LoVo (cell line): ENCODE data around the gene B3GNT4.
A peak's percentile ranks its signal among the peaks of the same experiment; 100 is the strongest.
"Not testable (repeated sequence)": the region's sequence is repeated elsewhere in the genome, so short reads cannot be mapped to it uniquely, and the experiment has no call there.

ENCODE experiments used
- DNase-seq: peaks from one replicate; pipeline ENCODE4 v3.0.0-alpha.2; 2016; ENCODE audit warnings: low spot score

B3GNT4 gene

DNA sequence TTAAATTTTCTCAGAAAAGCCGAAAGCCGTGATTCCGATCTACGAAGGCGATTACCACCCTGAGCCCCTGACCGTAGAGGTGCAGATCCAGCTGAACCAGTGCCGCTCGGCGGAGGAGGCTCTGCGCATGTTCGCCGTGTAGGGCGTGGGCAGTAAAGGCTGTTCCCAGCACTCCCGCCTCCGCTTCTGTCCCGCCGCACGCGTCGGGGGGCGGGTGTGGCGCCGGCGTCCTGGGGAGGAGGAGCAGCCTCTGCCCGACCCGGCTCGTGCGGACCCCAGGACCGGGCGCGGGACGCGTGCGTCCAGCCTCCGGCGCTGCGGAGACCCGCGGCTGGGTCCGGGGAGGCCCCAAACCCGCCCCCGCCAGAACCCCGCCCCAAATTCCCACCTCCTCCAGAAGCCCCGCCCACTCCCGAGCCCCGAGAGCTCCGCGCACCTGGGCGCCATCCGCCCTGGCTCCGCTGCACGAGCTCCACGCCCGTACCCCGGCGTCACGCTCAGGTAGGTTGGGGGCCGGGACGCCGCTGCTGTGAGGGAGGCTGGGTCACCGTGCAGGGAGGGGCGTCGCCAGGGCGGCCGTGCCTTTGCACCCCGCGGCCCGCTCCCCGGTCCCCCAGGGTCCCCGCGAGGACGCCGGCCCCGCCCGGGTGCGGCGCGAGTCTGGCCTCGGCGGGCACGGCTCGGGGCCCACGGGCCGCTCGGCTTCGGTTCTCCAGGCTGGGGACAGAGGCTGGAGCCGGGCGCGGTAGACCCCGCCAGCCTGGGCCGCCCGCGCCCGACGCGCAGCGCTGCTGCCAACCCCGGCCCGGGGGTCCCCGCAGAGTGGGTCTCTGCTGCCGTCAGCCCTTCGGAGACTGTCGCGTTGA is at the start of gene B3GNT4:
Gene B3GNT4 (plus strand): TSS at position 409 of the 866 bp plus-strand sequence. CDS start 910 bp downstream, outside the sequence.
- peak; percentile 84 for DNase-seq

DNA sequence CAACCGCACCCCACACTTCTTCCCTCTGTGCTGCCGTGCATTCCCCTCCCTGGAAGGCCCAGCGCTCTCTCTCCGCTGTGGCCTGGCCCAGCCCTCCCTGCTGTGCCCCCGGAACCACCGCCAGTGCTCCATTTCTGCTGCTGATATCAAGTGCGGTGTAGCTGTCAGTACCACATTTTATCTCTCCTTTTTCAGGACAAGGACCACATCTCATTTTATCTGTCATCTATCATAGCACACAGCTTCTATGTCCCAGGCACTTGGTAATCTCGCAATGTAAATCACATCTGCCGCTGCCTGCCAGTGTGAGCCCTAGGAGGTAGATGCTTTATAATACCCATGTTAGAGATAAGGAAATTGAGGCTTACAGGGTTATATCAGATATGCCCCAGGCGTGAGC is 47.8 kb upstream of the B3GNT4 start:
- no peak for DNase-seq

DNA sequence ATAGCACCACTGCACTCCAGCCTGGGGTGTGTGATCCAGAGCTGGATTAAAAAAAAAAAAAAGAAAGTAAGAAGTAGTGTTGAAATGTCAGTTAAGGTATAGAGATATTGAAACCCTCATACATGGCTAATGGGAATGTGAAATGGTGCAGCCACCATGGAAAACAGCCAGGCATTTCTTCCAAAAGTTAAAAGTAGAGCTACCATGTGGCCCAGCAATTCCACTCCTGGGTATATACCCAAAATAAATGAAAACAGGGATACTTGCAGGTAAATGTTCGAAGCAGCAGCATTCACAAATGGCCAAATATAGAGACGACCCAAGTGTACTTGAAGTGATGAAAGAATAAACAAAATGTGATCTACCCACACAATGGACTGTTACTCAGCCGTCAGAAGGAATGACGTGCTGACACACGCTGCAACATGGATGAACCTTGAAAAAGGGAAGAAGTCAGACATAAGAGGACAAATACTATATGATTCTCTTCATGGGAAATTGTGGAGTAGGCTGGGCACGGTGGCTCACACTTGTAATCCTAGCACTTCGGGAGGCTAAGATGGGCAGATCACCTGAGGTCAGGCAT is 44.7 kb upstream of the B3GNT4 start:
- no peak for DNase-seq

DNA sequence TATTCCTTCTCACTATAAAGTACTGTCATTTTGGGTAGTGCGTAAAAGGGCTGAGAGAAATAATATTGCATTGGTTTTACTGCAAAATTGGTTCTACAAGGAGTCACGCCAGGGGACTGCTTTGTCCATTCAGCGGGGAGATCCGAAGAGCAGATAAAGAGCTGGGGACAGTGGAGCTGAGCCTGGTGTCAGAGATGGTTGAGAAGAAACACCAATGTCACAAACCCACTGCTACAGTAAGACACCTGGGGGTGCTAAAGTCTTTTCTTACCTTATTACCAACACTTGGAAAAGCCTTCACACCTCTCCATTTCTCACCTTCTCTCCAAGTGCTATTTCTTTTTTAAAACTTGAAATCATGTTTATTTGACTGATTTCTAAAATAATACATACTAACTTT is 43.6 kb upstream of the B3GNT4 start:
- no peak for DNase-seq

DNA sequence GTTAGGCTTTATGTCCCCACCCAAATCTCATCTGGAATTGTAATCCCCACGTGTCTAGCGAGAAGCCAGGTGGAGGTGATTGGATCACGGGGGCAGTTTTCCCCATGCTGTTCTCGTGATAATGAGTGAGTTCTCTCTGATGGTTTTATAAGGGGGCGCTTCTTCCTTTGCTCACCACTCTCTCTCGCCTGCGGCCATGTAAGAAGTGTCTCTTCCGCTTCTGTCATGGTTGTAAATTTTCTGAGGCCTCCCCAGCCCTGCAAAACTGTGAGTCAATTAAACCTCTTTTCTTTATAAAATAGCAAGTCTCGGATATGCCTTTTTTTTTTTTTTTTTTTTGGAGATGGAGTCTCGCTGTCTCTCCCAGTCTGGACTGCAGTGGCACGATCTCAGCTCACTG is 42.7 kb upstream of the B3GNT4 start:
- no peak for DNase-seq

DNA sequence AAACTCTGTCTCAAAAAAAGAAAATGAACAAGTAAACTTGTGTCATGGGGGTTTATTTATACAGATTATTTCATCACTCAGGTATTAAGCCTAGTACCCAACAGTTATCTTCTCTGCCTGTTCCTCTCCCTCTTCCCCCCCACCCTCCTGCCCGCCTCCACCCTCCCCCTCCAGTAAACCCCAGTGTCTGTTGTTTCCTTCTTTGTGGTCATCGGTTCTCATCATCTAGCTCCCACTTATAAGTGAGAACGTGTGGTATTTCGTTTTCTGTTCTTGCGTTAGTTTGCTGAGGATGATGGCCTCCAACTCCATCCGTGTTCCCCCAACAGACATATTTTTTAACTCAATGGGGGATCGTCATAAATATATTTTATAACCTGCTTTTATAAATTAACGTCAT is 41.8 kb upstream of the B3GNT4 start:
- DNase-seq = no peak

DNA sequence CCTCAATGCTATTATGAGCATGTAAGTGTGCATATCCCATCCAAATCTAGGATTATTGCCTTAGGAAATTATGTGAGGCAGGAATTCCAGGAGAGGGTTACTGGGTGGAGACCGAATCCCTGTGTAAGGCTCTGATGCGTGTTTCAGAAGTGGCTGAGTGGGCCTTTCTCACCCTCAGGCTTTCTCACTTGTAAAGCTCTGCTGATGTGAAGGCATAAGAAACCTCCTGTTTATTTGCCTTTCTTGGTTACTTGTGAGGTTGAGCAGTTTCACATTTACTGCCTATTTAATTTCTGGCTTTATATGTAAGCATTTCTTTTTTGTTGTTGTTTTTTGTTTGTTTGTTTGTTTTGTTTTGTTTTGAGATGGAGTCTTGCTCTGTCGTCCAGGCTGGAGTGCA is 40.5 kb upstream of the B3GNT4 start:
- no peak for DNase-seq

DNA sequence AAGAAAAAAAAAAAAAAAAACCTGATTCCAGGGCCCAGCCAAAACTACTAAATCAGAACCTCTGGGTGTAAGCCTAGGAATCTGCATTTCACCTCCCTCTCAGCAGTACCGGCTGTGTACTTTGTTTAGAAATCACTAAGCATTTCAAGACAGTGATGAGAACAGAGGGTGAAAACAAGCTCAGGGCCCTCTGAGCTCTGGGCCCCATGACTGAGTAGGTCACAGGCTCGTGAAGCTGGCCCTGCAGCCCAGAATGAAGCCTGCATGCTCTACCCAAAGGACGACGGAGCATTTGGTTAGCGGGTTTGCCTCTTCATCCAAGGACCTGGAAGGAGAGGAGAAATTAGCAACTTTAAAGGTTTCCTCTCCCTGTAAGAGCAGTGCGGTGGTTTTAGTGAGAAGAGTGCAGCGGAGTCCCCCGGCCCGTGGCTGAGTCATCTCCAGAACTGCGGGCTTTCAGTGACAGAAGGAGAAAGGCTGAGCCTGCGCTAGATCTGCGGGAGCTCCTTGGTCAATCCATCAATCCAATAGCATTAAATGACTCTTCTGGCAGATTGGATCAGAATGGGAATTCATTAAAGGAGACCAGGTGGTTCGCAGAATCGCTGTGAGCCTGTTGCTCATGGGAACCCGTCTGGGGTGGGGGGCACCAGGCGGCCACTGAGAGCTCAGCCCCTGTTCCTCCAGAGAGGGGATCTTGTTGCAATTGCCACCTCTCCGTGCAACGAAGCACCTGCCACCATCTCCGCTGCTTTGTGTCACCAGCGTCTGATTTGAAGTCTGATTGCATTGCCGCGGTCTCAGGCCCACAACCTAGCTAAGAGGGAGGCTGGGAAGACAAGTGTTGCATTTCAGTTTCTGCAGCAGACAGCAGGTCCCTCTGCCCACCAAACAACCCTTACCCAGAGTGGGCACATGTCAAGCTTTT is 36.8 kb upstream of the B3GNT4 start:
- no peak for DNase-seq

DNA sequence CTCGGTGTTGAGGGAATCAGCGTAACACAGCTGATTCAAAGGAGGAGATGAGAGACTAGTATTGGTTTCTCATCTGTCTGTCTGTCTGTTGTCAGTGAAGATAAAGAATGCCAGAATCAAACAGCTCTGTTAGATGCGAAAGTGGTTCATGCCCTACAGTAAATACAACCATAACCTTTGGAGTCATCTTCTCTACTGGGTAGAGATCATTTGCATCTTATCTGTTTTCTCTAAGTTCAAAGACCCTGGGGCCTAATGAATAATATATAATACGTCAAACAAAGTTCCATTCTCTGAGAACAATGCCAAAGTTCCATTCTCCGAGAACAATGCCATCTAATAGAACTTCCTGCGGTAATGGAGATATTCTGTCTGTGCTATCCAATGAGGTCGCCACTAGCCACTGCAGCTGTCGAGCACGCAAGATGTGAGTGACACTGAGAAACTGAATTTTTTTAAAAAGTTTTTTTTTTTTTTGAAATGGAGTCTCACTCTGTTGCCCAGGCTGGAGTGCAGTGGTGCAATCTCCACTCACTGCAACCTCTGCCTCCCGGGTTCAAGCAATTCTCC is 36.1 kb upstream of the B3GNT4 start:
- no peak for DNase-seq

DNA sequence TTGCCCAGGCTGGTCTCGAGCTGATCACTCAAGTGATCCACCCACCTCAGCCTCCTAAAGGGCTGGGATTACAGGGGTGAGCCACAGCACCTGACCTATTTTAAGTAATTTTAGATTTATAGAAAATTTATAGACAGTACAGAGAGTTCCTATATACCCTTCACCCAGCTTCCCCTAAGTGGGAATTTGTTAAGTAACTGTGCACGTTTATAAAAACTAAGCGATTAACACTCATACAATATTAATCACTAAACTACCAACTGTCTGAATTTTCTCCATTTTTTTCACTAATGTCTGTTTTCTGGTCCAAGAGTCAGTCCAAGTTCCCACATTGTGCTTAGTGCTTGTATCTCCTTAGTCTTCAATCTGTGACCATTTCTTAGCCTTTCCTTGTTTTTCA is 35.0 kb upstream of the B3GNT4 start:
- DNase-seq = no peak

DNA sequence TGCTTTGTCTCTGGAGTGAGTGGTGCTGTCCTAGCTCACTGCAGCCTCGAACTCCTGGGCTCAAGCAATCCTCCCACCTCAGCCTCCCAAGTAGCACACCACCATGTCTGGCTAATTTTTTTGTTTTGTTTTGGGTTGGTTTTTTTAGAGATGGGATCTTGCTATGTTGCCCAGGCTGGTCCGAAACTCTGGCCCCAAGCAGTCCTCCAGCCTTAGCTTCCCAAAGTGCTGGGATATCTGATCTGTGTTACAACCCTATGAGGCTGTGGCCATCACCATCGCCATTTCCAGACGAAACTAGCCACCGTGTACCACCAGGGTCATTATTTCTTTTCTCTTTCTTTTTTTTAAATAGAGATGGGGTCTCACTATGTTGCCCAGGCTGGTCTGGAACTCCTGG is 32.1 kb upstream of the B3GNT4 start:
- no peak for DNase-seq

DNA sequence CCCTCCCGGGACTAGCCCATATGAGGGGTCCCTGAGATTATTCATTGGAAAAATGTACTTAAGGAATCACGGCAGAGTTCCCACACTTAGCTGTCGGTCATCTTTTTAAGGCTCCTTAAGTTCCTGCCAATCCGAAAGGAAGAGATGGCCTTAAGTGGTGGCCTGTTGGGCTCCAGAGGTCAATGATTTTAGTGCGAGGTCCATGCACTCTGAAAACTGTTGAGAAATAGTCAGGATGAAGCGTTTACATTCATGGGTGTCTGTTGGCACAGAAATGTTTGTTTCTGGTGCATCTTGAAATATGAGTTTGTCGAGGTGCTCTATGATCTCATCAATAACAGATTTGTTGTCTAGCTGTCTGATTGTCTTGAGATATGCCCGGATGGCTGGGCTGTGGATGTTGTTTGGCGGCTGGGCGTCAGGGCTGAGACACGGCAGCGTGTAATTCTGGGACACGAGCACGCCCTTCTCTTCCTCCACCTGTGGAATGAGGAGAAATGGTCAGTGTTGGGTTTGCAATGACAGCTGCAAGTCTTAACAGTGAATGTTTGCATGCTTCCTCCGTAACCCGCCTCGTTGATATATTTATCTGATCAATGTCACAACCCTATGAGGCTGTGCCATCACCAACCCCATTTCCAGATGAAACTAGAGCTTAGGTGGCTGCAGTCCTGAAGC is 31.1 kb upstream of the B3GNT4 start:
- no peak for DNase-seq

DNA sequence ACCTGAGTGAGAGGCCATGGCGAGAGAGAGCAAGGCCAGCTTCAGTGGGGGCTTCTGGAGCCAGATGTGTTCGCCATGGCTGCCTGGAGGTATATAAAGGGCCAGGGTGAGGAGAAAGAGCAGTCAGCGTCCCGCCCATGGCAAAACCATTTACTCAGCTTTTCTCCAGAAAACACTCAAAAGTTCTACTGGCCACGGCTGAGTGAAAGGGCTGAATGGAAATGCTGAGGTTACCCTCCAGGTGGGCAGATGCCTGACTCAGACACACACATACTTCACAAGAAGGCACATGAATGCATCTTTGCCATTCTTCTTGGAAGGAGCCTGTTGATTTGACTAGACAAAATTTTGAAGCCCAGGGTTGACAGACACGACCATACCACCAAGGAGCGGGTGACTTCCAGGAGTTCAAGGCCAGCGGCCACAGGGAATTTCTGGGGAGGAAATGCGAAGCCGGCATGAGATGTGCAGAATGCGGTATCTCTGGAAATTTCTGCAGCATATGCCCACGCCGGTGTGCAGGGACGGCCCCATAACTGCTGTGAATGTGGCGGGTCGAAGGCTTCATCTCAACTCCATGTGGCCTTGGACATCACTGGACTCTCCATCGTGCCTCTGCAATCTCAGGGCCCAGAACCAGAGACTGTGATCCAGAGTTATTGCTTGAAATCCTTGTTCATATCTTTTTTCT is 29.2 kb upstream of the B3GNT4 start, which contains the start of gene IL31:
Gene IL31 (minus strand): TSS at position 67 of the 691 bp plus-strand sequence. CDS start 49 bp downstream, at position 18.
- DNase-seq = no peak

DNA sequence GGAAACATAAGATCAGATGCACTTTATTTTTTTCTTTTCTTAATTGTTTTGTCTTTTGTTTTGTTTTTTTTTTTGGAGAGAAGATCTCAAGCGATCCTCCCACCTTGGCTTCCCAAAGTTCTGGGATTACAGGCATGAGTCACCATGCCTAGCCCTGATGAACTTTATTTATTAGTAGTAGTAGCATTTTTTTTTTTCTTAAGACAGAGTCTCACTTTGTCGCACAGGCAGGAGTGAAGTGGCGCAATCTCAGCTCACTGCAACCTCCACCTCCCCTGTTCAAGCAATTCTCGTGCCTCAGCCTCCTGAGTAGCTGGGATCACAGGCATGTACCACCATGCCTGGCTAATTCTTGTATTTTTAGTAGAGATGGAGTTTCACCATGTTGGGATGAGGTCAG is 27.0 kb upstream of the B3GNT4 start:
- not testable (repeated sequence) for DNase-seq

DNA sequence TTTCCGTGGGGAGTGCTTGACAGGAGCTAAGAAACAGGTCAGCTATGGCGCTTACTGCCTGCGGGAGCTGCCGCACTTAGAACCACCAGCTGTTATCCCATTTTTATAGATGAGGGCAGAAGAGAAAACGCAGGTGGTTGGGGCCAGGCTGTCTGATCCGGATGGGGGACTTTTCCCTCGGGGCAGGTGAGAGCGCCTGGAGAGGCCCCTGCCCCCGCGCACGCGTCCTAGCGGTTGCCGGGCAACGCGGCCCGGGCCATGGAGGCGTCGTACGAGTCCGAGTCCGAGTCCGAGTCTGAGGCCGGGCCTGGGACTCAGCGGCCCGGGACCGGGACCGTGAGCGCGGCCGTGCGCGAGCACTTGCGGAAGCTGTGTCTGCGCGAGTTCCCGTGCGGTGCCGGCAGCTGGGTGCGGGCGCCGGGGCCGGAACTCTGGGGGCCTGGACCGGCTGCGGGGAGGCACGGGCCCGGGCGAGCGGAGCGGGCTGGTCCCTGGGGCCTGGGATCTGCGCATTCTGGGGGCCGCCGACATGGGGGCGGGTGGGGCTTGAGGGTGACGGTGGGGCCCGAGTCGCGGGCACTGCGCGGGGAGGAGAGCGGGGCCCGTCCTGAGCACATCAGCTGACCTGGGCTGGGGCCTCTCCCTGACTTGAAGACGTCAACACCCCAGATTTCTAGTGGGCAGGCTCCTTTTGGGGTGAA is 20.5 kb upstream of the B3GNT4 start, which contains the start of gene LRRC43:
Gene LRRC43 (plus strand): TSS at position 237 of the 701 bp plus-strand sequence. CDS start 22 bp downstream, at position 259.
- DNase-seq = peak; percentile 34

DNA sequence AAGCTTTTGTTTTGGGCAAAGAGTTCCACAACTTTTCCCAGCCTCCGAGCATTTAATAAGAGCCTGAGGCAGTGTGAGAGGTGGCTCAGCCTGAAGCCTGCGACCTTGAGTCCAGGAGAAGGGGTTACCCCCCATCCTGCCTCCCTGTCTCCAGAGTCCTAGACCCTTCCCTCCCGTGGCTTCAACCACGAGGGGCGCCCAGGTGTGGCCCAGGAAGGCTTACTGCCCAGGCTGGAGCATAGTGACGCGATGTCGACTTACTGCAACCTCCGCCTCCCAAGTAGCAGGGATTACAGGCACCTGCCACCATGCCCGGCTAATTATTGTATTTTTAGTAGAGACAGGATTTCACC is 19.9 kb upstream of the B3GNT4 start:
- no peak for DNase-seq

DNA sequence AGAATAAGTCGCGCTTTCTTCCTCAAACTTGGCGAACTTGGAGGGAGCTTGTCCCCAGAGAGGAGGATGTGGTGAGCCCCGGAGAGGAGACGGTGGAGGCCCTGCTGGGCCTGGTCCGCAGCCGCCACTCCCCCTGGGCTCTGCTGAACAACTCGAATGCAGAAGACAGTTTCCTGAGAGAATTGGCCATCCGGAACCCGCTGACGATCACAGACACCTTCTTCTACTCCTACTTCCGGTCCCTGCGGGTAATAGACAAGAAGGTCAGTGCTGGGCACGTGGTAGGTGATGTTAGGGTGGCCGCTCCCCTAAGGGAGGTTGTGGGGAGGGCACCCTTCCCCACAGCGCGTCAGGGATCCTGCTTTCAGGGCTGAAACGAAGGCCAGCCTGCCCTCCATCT is 19.0 kb upstream of the B3GNT4 start:
- no peak for DNase-seq

DNA sequence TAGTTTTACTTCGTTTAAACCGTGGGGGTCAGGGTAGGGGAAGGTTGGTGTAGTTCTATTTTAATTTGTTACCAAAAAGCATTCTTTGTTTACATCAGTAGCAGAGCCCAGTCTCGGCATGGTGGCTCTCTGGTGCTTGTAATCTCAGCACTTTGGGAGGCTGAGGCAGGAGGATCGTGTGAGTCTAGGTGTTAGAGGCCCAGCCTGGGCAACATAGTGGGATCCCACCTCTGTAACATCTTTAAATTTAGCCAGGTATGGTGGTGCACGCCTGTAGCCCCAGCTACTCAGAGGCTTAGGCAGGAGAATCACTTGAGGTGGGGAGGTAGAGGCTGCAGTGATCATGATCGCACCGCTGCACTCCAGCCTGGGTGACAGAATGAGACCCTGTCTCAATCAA is 18.4 kb upstream of the B3GNT4 start:
- DNase-seq = no peak

DNA sequence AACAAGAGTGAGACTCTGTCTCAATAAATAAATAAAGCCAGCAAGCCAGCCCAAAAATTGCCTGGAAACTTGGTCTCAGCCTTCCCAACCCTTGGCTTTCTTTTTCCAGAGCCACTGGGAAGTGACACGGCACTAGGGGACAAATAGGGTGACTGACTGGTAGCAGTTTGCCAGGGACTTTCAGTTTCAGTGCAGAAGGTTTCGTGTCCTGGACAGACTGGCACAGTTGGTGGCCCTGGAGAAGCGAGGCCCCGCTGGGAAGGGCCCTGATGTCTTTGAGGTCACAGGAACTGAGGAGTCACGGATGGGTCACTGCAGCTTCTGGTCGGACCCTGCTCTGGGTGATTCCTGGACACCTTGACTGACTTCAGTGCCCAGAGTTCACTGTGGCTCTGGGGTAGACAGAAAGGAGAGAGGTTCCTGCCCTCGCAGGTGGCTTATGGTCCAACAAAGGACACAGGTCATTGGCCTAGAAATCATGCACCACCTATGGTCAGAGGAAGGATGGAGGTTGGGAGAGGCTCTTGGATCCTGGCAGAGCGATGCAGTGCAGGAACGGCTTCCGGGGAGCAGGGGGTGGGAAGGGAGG is 17.9 kb upstream of the B3GNT4 start:
- no peak for DNase-seq

DNA sequence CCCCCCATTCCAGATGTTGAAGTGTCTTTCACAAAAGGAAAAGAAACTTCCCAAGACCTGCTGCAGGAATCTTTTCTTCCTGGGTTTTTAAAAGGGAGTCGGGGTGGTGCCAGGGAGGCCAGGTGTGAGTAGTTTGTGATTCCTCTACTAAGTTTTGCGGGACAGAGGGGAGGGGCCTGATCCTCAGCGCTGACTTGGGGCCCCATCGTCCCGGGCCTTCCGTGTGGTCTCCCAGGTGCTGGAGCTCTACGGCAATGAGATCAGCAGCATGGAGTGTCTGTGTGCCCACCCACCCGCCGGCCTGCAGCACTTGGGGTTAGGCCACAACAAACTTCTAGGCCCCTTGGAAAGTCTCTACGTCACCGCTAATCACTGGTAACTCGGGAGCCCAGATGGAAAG is 16.0 kb upstream of the B3GNT4 start:
- no peak for DNase-seq
